HCT116 (cell line): ENCODE measurements around the gene PTDSS2. TPM values are rescaled to one million over a fixed set of nuclear protein-coding genes. Genes with fewer than 3 reads are reported as not detected.
A peak's percentile ranks its signal among the peaks of the same experiment; 100 is the strongest.

Experiments used
- ATAC-seq: fragments of 200-7000 bp; cut with Tn5 transposase; 2 replicates; pipeline ENCODE4 v1.9.1; 2020; ENCODE audit warnings: mild to moderate bottlenecking, moderate library complexity
- BruUV-seq: library from RNA; stranded (reverse); fragments of 400-500 nt; replicated peaks from 2 replicates; lab custom pipeline; 2021; lab: Mats Ljungman, UMichigan
- CTCF ChIA-PET: fragments of 300-600 bp; sonication (Branson Sonifier 250); formaldehyde crosslinking; loops from one replicate; lab custom pipeline; 2021; ENCODE audit warnings: antibody characterized with exemption; lab: Charles Lee
- POLR2A ChIA-PET: fragments of 300-600, 350-600 bp; sonication (Branson Sonifier 250); formaldehyde crosslinking; loops from one replicate; lab custom pipeline; 2021; ENCODE audit warnings: antibody characterized with exemption; lab: Charles Lee
- RAD21 ChIA-PET, 2 experiments: fragments of 300-600 bp; sonication (Branson Sonifier 250); formaldehyde crosslinking; loops; one replicate each; lab custom pipeline; 2023; ENCODE audit warnings: low total read pairs in 2 of 2; ENCODE audit not compliant: uncharacterized antibody in 2 of 2, unreplicated experiment in 2 of 2, low non-redundant PET in 1 of 2; lab: Charles Lee
- DNase-seq: peaks from one replicate; pipeline ENCODE4 v3.0.0-alpha.2; 2010; ENCODE audit warnings: low read depth, low spot score
- H2AFZ ChIP-seq: fragments of 200-600 bp; shearing (Covaris generic), sonication (generic); 2 replicates; pipeline ENCODE4 v1.6.1; 2017; ENCODE audit warnings: low read depth, mixed run types, mixed read lengths, antibody characterized with exemption, low read length; ENCODE audit not compliant: poor library complexity, severe bottlenecking
- H3K27ac ChIP-seq: 2 replicates; pipeline ENCODE4 v1.5.1; 2012; ENCODE audit warnings: low read depth, low read length
- H3K27me3 ChIP-seq: fragments of 200-600 bp; sonication (generic); 2 replicates; pipeline ENCODE4 v1.6.1; 2016; ENCODE audit warnings: mixed run types, low read length, mixed read lengths; ENCODE audit not compliant: insufficient read depth
- H3K36me3 ChIP-seq, 2 experiments: fragments of 200-500 bp in 1 of 2; fragments of 200-600 bp in 1 of 2; sonication (Bioruptor generic) in 1 of 2; sonication (generic) in 1 of 2; 2 replicates each; pipeline versions ENCODE4 v1.5.1 to v1.6.1; 2014 to 2016; ENCODE audit warnings: low read length in 2 of 2, inconsistent platforms in 1 of 2, mixed read lengths in 1 of 2, mixed run types in 1 of 2; ENCODE audit not compliant: insufficient read depth in 2 of 2, control insufficient read depth in 1 of 2
- H3K4me1 ChIP-seq, 2 experiments: fragments of 200-600 bp in 1 of 2; sonication (generic) in 1 of 2; 2 replicates each; pipeline versions ENCODE4 v1.5.1 to v1.6.1; 2012 to 2017; ENCODE audit warnings: low read length in 2 of 2, inconsistent platforms in 1 of 2, mild to moderate bottlenecking in 1 of 2, mixed read lengths in 1 of 2, mixed run types in 1 of 2, moderate library complexity in 1 of 2; ENCODE audit not compliant: insufficient read depth in 2 of 2, control insufficient read depth in 1 of 2
- H3K4me2 ChIP-seq: fragments of 200-600 bp; sonication (generic); 2 replicates; pipeline ENCODE4 v1.6.1; 2017; ENCODE audit warnings: mixed run types, low read length, mixed read lengths
- H3K4me3 ChIP-seq, 2 experiments: fragments of 200-600 bp in 1 of 2; sonication (generic) in 1 of 2; replicated peaks in 1 of 2; 2 replicates each; pipeline ENCODE4 v1.5.1; 2011 to 2016; ENCODE audit warnings: low read length in 2 of 2, control low read depth in 1 of 2, low read depth in 1 of 2, mild to moderate bottlenecking in 1 of 2, mixed read lengths in 1 of 2, mixed run types in 1 of 2
- H3K79me2 ChIP-seq: fragments of 200-600 bp; sonication (generic); 2 replicates; pipeline ENCODE4 v1.6.1; 2017; ENCODE audit warnings: mild to moderate bottlenecking, mixed run types, low read length, moderate library complexity, mixed read lengths; ENCODE audit not compliant: insufficient read depth
- H3K9ac ChIP-seq: fragments of 200-600 bp; sonication (generic); 2 replicates; pipeline ENCODE4 v1.6.1; 2016; ENCODE audit warnings: low read length, mixed read lengths
- H3K9me2 ChIP-seq: fragments of 200-600 bp; sonication (generic), shearing (Covaris generic); 2 replicates; pipeline ENCODE4 v1.6.1; 2017; ENCODE audit warnings: mixed run types, mild to moderate bottlenecking, moderate library complexity; ENCODE audit not compliant: insufficient read depth
- H3K9me3 ChIP-seq, 2 experiments: fragments of 200-500 bp in 1 of 2; fragments of 200-600 bp in 1 of 2; sonication (Bioruptor generic) in 1 of 2; sonication (generic) in 1 of 2; 2 replicates each; pipeline ENCODE4 v1.6.1; 2014 to 2017; ENCODE audit warnings: low read length in 2 of 2, mixed read lengths in 2 of 2, inconsistent platforms in 1 of 2, low read depth in 1 of 2, mild to moderate bottlenecking in 1 of 2, mixed run types in 1 of 2, moderate library complexity in 1 of 2; ENCODE audit not compliant: control insufficient read depth in 1 of 2, insufficient read depth in 1 of 2
- H4K20me1 ChIP-seq: fragments of 200-600 bp; sonication (generic), shearing (Covaris generic); 2 replicates; pipeline ENCODE4 v1.6.1; 2017; ENCODE audit warnings: mixed run types, mild to moderate bottlenecking, moderate library complexity; ENCODE audit not compliant: insufficient read depth
- CEBPB ChIP-seq: IDR thresholded peaks from 2 replicates; pipeline ENCODE4 v1.6.1; 2012; ENCODE audit warnings: low read depth
- EGR1 ChIP-seq: IDR thresholded peaks from 2 replicates; pipeline ENCODE4 v1.6.1; 2012; ENCODE audit warnings: low read depth
- ELF1 ChIP-seq: IDR thresholded peaks from 2 replicates; pipeline ENCODE4 v1.6.1; 2012; ENCODE audit warnings: low read depth, borderline replicate concordance
- EZH2phosphoT487 ChIP-seq: fragments of 200-600 bp; IDR thresholded peaks from 2 replicates; pipeline ENCODE4 v1.6.1; 2018; ENCODE audit warnings: antibody characterized with exemption, borderline replicate concordance
- JUND ChIP-seq: IDR thresholded peaks from 2 replicates; pipeline ENCODE4 v1.6.1; 2012
- POLR2A ChIP-seq: IDR thresholded peaks from 2 replicates; pipeline ENCODE4 v1.7.0; 2011; ENCODE audit warnings: borderline replicate concordance; ENCODE audit not compliant: insufficient read depth, insufficient read length; ENCODE audit errors: extremely low read depth
- RAD21 ChIP-seq: IDR thresholded peaks from 2 replicates; pipeline ENCODE4 v1.6.1; 2012; ENCODE audit warnings: low read depth, mild to moderate bottlenecking
- SIN3A ChIP-seq: IDR thresholded peaks from 2 replicates; pipeline ENCODE4 v1.6.1; 2012; ENCODE audit warnings: low read depth
- SP1 ChIP-seq: IDR thresholded peaks from 2 replicates; pipeline ENCODE4 v1.6.1; 2012; ENCODE audit warnings: low read depth
- SRF ChIP-seq: IDR thresholded peaks from 2 replicates; pipeline ENCODE4 v1.6.1; 2012; ENCODE audit warnings: low read depth
- TCF7L2 ChIP-seq: IDR thresholded peaks from 2 replicates; pipeline ENCODE4 v1.7.0; 2011; ENCODE audit warnings: borderline replicate concordance, inconsistent platforms; ENCODE audit not compliant: insufficient read depth, insufficient read length; ENCODE audit errors: extremely low read depth
- YY1 ChIP-seq: IDR thresholded peaks from 2 replicates; pipeline ENCODE4 v1.6.1; 2011; ENCODE audit warnings: low read length, low read depth, moderate library complexity, mild to moderate bottlenecking; ENCODE audit not compliant: insufficient replicate concordance; ENCODE audit errors: extremely low read depth
- intact Hi-C: fragments of 100-400 bp; cut with micrococcal nuclease; formaldehyde crosslinking; loops from 2 replicates; pipeline ENCODE4 v1.10.0; 2022
- total RNA-seq: library from RNA; stranded (reverse); gene quantifications from one replicate; pipeline ENCODE4 v1.2.1, GENCODE V29; 2021; ENCODE audit not compliant: unreplicated experiment
- TF ChIP-seq, protein P1 (sequence below): IDR thresholded peaks from 2 replicates; pipeline ENCODE4 v1.6.1; 2011; ENCODE audit warnings: mild to moderate bottlenecking, low read length, moderate library complexity; ENCODE audit not compliant: insufficient replicate concordance; ENCODE audit errors: extremely low read depth
- TF ChIP-seq, protein P2 (sequence below), 3 experiments: fragments of 200-600 bp in 1 of 3; sonication (generic) in 1 of 3; IDR thresholded peaks in 2 of 3; conservative IDR thresholded peaks in 1 of 3; 2 replicates each; pipeline ENCODE4 v1.5.1; 2012 to 2017; ENCODE audit warnings: low read depth in 2 of 3, low read length in 2 of 3, antibody characterized with exemption in 1 of 3, borderline replicate concordance in 1 of 3, control low read depth in 1 of 3, mild to moderate bottlenecking in 1 of 3, mixed read lengths in 1 of 3, mixed run types in 1 of 3, moderate library complexity in 1 of 3; ENCODE audit not compliant: insufficient read depth in 1 of 3
- TF ChIP-seq, protein P3 (sequence below): IDR thresholded peaks from 2 replicates; pipeline ENCODE4 v1.6.1; 2012; ENCODE audit warnings: low read depth
- TF ChIP-seq, protein P4 (sequence below): IDR thresholded peaks from 2 replicates; pipeline ENCODE4 v1.6.1; 2012
- TF ChIP-seq, protein P5 (sequence below): IDR thresholded peaks from 2 replicates; pipeline ENCODE4 v1.6.1; 2012

Gene PTDSS2
- total RNA-seq, 1 experiment from 2014 or later: 40.1 TPM

DNA sequence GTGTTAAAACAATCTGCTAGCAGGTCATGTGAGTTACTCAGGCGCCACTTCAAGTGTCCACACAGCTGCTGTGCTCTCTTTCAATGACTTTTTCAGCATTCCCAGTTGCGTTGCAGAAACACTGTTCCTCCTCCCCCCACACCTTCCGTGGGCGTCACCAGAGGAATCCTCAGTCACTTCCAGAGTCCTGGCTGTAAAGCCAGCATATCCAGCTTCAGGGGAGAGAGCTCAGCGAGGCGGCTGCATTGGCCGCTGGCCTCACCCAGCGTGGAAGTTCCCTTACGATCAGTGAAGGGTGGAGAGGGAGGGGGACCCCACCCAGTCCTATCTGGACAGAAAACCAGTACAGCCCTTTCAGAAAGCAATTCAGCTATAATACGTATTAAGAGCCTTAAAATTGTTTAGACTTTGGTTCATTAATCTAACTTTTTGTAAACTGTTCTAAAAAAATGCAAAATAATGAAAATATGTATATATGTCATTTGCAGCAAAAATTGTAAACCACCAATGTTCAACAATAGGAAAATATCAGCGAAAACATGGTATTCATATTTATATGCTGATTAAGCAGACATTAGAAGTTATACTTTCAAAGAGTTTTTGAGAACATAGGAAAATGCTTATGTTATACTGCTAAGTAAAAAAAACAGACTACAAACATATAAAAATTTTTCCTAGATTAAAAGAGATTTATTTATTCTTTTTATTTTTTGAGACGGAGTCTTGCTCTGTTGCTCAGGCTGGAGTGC is 5.5 kb upstream of the PTDSS2 start:
- H3K36me3 ChIP-seq: no peaks in the 10 kb centered on the region
- H3K9me3 ChIP-seq: no peaks in the 10 kb centered on the region
- H3K4me1 ChIP-seq: peaks cover 26 to 50% of the 10 kb centered on the region in 2 experiments
- BruUV-seq: no TSS peak
- ATAC-seq: no peak
- peaks cover 12% of the 10 kb centered on the region; the same call in 1 of the 2 replicates for H3K79me2 ChIP-seq
- H3K27ac ChIP-seq: no peak overlapping the region
- TF ChIP-seq, protein P1, sequence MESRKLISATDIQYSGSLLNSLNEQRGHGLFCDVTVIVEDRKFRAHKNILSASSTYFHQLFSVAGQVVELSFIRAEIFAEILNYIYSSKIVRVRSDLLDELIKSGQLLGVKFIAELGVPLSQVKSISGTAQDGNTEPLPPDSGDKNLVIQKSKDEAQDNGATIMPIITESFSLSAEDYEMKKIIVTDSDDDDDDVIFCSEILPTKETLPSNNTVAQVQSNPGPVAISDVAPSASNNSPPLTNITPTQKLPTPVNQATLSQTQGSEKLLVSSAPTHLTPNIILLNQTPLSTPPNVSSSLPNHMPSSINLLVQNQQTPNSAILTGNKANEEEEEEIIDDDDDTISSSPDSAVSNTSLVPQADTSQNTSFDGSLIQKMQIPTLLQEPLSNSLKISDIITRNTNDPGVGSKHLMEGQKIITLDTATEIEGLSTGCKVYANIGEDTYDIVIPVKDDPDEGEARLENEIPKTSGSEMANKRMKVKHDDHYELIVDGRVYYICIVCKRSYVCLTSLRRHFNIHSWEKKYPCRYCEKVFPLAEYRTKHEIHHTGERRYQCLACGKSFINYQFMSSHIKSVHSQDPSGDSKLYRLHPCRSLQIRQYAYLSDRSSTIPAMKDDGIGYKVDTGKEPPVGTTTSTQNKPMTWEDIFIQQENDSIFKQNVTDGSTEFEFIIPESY: no peak
- no peak for TF ChIP-seq JUND
- TF ChIP-seq, protein P2, sequence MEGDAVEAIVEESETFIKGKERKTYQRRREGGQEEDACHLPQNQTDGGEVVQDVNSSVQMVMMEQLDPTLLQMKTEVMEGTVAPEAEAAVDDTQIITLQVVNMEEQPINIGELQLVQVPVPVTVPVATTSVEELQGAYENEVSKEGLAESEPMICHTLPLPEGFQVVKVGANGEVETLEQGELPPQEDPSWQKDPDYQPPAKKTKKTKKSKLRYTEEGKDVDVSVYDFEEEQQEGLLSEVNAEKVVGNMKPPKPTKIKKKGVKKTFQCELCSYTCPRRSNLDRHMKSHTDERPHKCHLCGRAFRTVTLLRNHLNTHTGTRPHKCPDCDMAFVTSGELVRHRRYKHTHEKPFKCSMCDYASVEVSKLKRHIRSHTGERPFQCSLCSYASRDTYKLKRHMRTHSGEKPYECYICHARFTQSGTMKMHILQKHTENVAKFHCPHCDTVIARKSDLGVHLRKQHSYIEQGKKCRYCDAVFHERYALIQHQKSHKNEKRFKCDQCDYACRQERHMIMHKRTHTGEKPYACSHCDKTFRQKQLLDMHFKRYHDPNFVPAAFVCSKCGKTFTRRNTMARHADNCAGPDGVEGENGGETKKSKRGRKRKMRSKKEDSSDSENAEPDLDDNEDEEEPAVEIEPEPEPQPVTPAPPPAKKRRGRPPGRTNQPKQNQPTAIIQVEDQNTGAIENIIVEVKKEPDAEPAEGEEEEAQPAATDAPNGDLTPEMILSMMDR (IDR thresholded peaks at IDR 0.05 in 2 of 3, conservative IDR thresholded peaks at IDR 0.05 in 1 of 3; ENCODE audit: borderline replicate concordance in 1 of 3, insufficient read depth in 1 of 3, low read depth in 2 of 3, low read length in 2 of 3): no peak
- no peak for TF ChIP-seq SIN3A
- no peak for TF ChIP-seq TCF7L2
- TF ChIP-seq, protein P3, sequence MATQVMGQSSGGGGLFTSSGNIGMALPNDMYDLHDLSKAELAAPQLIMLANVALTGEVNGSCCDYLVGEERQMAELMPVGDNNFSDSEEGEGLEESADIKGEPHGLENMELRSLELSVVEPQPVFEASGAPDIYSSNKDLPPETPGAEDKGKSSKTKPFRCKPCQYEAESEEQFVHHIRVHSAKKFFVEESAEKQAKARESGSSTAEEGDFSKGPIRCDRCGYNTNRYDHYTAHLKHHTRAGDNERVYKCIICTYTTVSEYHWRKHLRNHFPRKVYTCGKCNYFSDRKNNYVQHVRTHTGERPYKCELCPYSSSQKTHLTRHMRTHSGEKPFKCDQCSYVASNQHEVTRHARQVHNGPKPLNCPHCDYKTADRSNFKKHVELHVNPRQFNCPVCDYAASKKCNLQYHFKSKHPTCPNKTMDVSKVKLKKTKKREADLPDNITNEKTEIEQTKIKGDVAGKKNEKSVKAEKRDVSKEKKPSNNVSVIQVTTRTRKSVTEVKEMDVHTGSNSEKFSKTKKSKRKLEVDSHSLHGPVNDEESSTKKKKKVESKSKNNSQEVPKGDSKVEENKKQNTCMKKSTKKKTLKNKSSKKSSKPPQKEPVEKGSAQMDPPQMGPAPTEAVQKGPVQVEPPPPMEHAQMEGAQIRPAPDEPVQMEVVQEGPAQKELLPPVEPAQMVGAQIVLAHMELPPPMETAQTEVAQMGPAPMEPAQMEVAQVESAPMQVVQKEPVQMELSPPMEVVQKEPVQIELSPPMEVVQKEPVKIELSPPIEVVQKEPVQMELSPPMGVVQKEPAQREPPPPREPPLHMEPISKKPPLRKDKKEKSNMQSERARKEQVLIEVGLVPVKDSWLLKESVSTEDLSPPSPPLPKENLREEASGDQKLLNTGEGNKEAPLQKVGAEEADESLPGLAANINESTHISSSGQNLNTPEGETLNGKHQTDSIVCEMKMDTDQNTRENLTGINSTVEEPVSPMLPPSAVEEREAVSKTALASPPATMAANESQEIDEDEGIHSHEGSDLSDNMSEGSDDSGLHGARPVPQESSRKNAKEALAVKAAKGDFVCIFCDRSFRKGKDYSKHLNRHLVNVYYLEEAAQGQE: no peak
- no peak for TF ChIP-seq CEBPB
- TF ChIP-seq SRF: no peak
- TF ChIP-seq, protein P4, sequence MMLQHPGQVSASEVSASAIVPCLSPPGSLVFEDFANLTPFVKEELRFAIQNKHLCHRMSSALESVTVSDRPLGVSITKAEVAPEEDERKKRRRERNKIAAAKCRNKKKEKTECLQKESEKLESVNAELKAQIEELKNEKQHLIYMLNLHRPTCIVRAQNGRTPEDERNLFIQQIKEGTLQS: no peak
- TF ChIP-seq, protein P5, sequence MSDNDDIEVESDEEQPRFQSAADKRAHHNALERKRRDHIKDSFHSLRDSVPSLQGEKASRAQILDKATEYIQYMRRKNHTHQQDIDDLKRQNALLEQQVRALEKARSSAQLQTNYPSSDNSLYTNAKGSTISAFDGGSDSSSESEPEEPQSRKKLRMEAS: no peak
- TF ChIP-seq SP1: no peak
- TF ChIP-seq EZH2phosphoT487: no peak
- no peak for TF ChIP-seq YY1
- no peak for TF ChIP-seq RAD21
- no peak for TF ChIP-seq EGR1
- TF ChIP-seq ELF1: no peak
- TF ChIP-seq POLR2A: no peak
- TF ChIP-seq, all 23 proteins: peak for 0
- ChIA-PET POLR2A (interaction anchor here (1.8 kb wide), 1 partner anchor 38 kb away, joined by 4 read pairs; no protein-coding TSS in a partner anchor), CTCF (no interaction called here), RAD21 (no interaction called here)
- H2AFZ ChIP-seq: no peak overlapping the region
- no peaks in the 10 kb centered on the region for H4K20me1 ChIP-seq
- no peak overlapping the region for H3K4me3 ChIP-seq
- H3K27me3 ChIP-seq: no peaks in the 10 kb centered on the region
- peak overlapping the region; percentile 16; the same call in 1 of the 2 replicates for H3K9ac ChIP-seq
- intact Hi-C loops: loop anchor here (5.0 kb wide), 2 partner anchors 37 to 63 kb away; partner anchors contain the start of gene RNH1
- peak overlapping the region; percentile 53 for H3K4me2 ChIP-seq
- no peaks in the 10 kb centered on the region for H3K9me2 ChIP-seq
- no peak for DNase-seq
